GF-D8 (cell line): ENCODE data around the gene TNS2.

ENCODE experiments used
- DNase-seq: peaks from one replicate; lab custom pipeline; 2025; lab: John Stamatoyannopoulos, UW

The TNS2 gene

DNA sequence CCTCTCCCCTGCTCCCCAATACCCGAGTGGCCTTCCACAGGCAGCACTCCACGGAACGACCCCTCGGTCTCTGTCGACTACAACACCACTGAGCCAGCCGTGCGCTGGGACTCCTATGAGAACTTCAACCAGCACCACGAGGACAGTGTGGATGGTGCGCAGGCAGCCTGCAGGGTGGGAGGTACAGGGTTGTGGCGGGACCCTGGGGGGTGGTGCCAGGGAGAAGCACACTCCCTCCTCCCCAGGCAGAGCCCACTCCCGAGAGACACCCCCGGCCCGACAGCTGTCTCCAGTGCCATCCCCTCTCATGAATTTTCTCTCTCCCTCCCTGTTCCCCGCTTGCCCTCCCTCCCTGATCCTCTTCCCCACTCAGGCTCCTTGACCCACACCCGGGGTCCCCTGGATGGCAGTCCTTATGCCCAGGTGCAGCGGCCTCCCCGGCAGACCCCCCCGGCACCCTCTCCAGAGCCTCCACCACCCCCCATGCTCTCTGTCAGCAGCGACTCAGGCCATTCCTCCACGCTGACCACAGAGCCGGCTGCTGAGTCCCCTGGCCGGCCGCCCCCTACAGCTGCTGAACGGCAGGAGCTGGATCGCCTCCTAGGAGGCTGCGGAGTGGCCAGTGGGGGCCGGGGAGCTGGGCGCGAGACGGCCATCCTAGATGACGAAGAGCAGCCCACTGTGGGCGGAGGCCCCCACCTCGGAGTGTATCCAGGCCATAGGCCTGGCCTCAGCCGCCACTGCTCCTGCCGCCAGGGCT is 9.0 kb downstream of the TNS2 start:
- DNase-seq: no peak

DNA sequence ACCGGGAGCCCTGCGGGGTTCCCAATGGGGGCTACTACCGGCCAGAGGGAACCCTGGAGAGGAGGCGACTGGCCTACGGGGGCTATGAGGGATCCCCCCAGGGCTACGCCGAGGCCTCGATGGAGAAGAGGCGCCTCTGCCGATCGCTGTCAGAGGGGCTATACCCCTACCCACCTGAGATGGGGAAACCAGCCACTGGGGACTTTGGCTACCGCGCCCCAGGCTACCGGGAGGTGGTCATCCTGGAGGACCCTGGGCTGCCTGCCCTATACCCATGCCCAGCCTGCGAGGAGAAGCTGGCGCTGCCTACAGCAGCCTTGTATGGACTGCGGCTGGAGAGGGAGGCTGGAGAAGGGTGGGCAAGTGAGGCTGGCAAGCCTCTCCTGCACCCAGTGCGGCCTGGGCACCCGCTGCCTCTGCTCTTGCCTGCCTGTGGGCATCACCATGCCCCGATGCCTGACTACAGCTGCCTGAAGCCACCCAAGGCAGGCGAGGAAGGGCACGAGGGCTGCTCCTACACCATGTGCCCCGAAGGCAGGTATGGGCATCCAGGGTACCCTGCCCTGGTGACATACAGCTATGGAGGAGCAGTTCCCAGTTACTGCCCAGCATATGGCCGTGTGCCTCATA is 9.7 kb downstream of the TNS2 start:
- DNase-seq: no peak

DNA sequence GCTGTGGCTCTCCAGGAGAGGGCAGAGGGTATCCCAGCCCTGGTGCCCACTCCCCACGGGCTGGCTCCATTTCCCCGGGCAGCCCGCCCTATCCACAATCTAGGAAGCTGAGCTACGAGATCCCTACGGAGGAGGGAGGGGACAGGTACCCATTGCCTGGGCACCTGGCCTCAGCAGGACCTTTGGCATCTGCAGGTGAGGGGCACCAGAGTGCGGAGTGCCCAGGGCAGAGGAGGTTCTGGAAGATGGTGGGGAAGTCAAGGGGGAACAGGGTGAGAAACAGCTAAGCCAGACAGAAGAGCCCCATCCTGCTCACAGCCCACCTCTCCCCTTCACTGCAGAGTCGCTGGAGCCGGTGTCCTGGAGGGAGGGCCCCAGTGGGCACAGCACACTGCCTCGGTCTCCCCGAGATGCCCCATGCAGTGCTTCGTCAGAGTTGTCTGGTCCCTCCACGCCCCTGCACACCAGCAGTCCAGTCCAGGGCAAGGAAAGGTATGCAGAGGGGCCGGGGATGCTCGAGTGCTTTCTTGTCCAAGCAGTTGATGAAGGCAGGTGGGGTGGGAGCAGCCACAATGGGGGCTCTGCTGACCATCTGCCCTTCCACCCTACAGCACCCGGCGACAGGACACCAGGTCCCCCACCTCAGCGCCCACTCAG is 10.3 kb downstream of the TNS2 start:
- DNase-seq: no peak

DNA sequence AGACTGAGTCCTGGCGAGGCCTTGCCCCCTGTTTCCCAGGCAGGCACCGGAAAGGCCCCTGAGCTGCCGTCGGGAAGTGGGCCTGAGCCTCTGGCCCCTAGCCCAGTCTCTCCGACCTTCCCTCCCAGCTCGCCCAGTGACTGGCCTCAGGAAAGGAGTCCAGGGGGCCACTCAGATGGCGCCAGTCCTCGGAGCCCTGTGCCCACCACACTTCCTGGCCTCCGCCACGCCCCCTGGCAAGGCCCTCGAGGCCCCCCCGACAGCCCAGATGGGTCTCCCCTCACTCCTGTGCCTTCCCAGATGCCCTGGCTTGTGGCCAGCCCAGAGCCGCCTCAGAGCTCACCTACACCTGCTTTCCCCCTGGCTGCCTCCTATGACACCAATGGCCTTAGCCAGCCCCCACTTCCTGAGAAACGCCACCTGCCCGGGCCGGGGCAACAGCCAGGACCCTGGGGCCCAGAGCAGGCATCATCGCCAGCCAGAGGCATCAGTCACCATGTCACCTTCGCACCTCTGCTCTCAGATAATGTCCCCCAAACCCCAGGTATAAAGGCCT is 10.9 kb downstream of the TNS2 start:
- no peak for DNase-seq

DNA sequence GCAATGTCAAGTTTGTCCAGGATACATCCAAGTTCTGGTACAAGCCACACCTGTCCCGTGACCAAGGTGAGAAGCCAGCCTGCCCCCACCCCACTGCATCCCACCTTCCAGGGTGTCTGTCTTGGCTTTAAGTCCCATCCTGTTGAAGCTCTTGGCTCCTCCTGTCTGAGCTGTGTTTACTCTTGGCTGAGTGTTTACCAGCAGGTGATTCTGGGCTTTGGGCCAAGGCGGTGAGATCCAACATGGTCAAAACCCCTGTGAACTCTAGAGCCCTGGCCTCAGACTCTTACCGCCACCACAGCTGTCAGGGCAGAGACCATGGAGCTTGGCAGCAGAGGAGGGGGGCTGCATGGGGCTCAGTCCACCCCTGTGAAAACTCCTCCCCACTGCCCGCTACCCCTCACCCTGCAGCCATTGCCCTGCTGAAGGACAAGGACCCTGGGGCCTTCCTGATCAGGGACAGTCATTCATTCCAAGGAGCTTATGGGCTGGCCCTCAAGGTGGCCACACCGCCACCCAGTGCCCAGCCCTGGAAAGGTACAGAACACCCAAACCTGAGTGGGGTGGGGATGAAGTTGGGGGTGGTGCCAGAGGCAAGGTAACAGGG is 11.6 kb downstream of the TNS2 start:
- no peak for DNase-seq

DNA sequence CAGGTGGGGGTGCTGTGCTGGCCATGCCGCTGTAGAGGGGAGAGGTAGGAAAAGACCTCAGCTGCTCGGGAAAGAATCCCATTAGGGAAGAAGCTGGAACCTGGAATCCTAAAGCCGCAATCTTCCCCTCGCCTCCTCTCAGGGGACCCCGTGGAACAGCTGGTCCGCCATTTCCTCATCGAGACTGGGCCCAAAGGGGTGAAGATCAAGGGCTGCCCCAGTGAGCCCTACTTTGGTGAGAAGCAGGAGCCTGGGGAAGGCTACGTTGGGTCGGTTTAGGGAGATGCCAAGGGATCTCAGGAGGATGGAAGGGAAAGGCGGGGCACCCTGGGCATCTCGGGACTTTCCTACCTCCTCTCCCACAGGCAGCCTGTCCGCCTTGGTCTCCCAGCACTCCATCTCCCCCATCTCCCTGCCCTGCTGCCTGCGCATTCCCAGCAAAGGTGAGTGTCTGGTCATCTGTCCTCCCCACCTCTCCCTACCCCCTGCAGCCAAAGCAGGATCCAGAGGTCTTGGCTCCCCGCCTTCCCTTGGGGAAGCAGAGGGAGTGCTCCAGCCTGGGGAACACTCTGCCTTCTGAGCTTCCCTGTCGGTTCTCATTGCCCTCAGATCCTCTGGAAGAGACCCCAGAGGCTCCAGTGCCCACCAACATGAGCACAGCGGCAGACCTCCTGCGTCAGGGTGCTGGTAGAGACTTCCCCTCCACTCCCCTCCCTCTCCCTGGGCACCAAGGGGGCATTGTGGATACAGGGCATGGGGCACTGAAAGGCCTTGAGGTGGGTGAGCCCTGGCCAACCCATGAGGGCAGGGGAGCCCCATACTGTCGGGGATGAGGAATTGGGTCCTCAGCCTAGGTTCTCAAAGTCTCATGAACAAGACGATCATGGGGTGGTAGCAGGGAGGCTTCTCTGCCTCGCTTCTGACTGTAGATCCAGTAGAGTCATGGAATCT is 12.4 kb downstream of the TNS2 start:
- no peak for DNase-seq

DNA sequence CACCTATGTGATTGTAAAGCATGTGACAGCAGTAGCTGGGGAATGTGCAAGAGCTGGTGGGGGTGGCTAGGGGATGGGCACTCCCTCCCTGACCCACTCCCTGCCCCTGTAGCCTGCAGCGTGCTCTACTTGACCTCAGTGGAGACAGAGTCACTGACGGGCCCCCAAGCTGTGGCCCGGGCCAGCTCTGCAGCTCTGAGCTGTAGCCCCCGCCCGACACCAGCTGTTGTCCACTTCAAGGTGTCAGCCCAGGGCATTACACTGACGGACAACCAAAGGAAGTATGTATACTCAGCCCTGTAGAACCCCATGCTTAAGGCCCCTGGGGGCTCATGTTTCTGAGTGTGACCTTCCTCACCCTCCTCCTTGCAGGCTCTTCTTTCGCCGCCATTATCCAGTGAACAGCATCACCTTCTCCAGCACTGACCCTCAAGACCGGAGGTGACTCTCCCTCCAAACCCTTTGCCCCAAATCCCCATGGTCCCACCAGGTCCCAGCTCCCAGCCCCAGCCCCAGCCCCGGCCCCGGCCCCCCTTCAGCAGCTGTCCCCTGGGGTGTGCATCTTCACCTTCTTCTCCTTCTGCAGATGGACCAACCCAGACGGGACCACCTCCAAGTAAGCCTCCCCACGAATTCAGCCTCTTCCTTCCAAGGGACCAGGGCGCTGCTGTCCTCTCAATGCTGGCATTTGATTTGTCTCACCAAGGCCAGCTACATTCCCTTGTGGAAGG is 13.3 kb downstream of the TNS2 start:
- no peak for DNase-seq

DNA sequence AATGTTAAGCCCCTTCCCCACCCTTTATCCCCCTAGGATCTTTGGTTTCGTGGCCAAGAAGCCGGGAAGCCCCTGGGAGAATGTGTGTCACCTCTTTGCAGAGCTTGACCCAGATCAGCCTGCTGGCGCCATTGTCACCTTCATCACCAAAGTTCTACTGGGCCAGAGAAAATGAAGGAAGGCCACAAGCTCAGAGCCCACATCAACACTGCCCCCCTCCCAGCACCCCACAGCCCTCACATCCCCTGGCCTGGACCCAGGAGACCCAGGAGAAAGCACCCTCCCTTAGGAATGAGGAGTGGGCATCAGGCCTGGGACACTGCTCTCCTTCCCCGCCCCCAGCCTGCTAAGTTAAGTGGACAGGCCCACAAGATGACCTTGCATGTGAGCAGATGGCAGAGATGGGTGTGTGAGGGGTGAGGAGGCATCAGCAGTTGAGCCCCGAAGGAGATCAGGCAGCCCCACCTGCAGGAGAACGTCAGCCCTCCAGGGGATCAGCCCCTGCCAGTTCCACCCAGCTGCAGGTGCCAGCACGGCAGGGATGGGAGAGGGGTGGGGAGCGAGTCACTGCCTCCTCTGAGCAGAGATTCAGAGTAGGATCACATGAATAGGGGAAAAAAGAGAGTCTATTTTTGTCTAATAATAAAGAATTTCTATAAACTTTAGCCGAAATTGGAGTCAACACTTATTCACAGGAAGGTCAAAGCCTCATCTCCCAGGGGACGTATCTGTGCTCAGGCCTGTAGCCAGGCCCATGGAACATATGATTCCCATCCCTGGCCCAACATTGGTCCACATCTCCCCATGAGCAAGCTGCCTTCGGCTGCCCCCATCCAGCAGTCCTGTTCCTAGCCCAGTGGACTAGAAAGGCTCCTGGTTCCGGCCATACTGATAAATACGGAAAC is 14.1 kb downstream of the TNS2 start:
- DNase-seq: no peak

DNA sequence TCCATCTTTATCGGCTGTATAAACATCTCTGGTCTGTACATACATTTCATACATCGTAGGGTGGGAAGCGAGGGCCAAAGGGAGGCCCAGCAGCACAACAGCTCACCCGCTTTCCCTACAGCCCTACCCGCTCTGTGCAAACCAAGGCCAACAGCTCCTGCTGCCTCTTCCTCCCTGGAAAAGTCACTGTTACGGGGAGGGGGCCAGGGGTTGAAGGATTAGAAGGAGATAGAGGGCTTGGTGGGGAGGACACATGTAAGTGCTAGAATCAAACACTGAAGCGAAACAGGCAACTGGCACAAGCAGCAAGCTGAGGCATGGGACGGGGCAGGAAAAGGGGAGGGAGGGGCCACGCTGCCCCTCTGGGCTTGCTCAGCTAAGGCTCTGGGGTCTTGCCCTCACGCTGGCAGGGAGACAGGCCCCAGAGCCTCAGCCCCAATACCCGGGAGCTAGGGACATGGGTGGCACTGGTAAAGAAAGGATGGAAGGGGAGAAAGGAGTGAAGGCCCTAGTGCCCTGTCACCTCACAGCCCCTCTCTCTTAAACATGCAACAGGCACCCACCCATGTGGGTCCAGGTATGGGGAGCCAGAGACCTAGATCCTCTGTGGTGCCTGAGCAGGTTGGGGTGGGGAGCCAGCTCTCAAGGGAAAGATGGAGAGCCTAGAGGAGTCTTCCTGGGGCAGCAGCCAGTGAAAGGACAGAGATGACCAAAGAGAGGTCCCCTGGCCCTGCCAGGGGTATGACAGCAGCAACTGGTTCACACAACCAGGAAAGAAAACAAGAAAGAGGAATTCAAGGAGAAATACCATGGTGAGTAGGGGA is 15.0 kb downstream of the TNS2 start:
- DNase-seq: no peak

DNA sequence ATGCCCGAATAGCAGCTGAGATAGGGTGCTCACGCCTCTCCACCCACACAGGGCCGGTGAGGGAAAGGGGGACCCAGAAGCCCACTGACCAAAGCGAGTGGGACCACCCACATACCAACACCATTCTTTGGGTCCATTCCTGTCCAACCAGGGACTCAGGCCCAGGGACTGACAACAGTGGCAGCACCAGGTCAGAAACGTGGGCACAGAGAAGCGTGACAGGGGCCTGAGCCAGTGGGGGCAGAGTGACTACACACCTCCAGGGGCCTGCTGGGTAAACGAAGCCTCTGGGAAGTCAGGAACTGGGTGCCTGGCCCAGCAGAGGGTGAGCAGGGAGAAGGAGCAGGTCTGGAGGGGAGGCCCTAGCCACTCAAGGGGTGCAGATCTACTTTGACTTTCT is 15.6 kb downstream of the TNS2 start:
- no peak for DNase-seq

DNA sequence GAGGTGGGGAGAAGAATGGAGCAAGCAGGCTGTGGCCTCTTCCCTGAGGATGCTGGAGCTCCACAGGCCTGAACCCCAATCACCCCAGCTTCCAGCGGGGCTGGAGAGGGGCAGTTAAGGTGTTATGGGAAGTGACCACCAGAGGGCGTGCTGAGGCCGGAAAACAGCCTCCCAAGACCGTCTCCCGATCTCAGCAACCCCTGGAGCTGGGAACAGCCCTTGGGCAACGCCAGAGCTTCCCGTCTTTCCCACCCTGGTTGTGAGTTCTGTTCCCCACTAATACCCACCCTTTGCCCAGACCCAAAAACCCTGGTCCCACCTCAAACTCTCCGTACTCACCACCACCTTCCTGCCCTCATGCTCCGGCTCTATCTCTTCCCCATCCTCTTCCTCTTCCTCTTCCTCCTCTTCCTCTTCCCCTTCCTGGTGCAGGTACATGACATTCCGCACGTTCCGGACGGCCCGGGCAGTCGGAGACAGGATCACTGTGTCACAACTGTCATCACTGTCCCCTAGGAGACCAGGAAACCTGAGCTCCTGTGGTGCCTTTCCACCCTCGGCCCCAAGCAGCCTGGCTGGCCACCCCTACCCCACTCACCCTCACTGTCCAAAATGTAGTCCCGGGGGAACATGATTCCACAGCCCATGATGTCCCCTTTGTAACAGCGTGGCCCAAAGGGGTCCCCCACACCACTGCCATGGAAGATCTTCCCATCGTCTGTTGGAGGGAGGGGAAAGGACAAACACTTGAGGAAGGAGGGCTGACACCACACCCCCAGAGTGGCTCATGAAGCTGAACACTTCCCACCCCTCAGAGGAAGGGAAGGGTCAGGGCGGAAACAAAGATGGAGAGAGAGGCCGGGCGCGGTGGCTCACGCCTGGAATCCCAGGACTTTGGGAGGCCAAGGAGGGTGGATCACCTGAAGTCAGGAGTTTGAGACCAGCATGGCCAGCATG is 16.4 kb downstream of the TNS2 start:
- DNase-seq: no peak

DNA sequence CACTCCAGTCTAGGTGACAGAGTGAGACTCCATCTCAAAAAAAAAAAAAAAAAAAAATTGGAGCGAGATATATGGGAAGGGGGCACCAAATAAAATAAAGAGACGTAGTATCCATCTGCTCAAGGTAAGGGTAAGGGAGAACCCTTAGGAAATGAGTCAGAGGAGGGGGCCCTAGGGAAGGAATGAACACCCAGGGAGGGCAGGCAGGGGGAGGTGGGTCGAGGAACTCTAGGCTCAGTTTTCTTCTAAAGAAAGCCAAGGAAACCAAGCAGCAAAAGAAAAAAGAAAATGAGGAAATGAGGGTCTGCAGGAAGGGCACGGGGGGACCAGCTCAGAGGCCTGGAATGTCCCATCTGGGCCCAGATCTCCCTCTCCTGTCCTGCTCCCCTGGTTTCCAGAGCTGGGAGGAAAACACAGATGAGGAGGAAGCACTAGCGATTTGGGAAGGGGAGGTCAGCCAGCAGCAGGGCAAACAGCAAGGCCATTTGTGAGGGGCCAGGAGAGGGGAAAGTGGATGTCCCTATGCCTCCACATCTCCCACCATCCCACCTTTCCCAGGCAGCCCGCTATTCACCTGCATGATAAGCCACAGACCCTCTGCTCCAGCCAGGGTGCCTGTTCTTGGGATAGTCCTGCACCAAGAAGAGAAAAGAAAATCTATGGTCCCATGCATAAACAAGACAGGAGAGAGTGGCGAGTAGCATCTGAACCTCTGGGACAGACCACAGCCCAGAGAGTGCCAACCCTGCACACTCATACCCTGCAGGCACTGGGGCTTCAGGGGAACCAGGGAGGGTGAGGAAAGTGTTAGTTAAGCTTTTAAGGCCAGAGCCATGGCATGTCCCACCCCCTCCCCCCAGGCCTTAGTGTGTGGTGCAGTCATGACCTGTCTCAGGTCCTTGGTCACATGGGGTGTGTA is 17.5 kb downstream of the TNS2 start:
- no peak for DNase-seq

DNA sequence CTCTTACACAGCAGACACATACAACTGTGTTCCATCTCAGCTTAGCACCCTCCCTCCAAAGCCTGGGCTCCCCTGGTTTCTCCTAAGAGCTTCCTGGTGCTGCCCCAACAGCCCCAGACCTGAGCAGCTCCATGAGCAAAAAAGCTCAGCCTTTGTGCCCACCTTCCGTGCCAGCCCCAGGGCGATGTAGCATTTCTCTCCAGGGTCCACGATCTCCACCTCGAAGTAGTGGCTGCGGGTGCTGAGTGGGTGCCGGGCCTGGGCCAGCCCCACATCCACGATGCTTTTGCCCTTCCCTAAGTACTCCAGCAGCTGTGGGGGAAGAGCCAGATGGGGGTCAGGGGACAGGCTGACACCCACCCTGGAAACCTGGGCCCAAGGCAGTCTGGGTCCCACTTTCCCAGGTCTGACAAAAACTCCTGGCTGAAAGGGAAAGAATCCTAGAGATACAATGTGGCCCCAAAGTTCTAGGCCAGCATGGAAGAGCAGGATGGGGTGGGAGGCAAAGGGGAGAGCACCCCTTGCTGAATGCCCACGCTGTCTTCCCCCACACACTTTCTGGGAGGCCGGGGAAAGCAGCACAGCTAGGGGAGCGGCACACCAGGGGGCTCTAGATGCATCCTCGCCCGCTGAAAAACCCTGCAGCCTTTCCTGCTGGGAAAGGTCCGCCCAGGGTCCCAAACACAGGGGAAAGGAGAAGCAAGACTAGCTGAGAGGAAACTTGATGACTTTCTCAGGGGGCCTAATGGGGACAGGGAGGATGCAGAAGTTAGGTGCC is 18.3 kb downstream of the TNS2 start:
- no peak for DNase-seq

DNA sequence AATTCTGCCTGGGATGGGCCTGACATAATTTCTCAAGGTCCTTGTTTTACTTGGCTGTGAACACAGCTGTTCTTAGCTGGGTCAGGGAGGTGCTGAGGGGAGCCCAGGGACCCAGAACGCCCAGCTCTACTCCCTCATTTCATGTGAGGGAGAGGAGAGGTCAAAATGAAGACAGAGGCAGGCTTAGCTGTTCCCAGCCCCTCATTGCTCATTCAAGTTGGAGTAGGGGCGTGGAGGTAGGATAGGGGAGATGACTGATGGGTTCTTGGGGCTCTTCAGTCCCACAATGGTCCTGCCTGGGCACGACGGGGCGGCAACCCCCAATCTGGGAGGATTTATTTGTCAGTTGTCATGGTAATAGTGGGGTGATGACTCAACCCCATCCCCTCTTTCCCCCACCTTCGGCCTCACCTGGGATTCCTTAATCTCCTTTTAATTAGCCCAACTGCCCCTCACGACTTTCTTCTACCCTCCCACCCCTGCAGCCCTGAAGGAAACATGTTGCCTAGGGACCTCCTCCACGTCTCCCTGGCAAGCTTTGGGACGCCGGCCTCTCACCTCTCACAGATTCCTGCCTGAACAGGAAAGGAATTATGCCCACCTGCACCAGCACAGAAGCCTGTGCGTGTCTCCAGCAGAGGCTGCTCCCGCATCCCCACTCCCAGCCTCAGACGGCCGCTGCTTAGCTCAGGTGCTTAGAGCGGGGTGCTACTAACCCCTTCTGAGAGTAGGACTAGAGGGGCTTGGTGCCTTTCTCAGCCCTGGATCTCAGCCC is 19.1 kb downstream of the TNS2 start:
- no peak for DNase-seq
